SK-N-SH (cell line): ENCODE results near the gene TNNC1. TPM values are rescaled to one million over a fixed set of nuclear protein-coding genes. Genes with fewer than 3 reads are reported as not detected.

Experiments used
- CTCF ChIA-PET: fragments of 300-600, 350-600 bp; formaldehyde crosslinking; extraction: SDS; loops from one replicate; lab custom pipeline; 2021; lab: Yijun Ruan, JAX
- POLR2A ChIA-PET: fragments of 350-600 bp; sonication (Branson Sonifier 250); formaldehyde crosslinking; extraction: SDS; loops from one replicate; lab custom pipeline; 2020; ENCODE audit warnings: antibody characterized with exemption, inconsistent platforms; lab: Yijun Ruan, JAX
- DNase-seq: peaks from one replicate; pipeline ENCODE4 v3.0.0; 2012
- H2AFZ ChIP-seq: fragments of 200-600 bp; sonication (generic); 2 replicates; pipeline ENCODE4 v1.8.1; 2016; ENCODE audit warnings: antibody characterized with exemption, mild to moderate bottlenecking, low read depth
- H3F3A ChIP-seq: fragments of 200-600 bp; sonication (generic); replicated peaks from 2 replicates; pipeline ENCODE3; 2016; ENCODE audit warnings: antibody characterized with exemption, mild to moderate bottlenecking; ENCODE audit not compliant: insufficient read depth
- H3K27ac ChIP-seq, 2 experiments: fragments of 200-500 bp in 1 of 2; fragments of 200-600 bp in 1 of 2; sonication (Bioruptor generic) in 1 of 2; sonication (generic), shearing (Covaris generic) in 1 of 2; 2 replicates each; pipeline versions ENCODE4 v1.5.1 to v1.6.1; 2014 to 2016; ENCODE audit warnings: low read depth in 2 of 2, inconsistent platforms in 1 of 2, low read length in 1 of 2, mild to moderate bottlenecking in 1 of 2, mixed read lengths in 1 of 2
- H3K27me3 ChIP-seq: fragments of 200-600 bp; sonication (generic), shearing (Covaris generic); 2 replicates; pipeline ENCODE4 v1.6.1; 2016; ENCODE audit warnings: mixed run types; ENCODE audit not compliant: insufficient read depth
- H3K36me3 ChIP-seq, 2 experiments: fragments of 200-500 bp in 1 of 2; fragments of 200-600 bp in 1 of 2; sonication (Bioruptor generic) in 1 of 2; sonication (generic) in 1 of 2; replicated peaks in 1 of 2; 2 replicates each; pipeline versions ENCODE3 to v1.5.1; 2014 to 2016; ENCODE audit warnings: low read length in 1 of 2, mild to moderate bottlenecking in 1 of 2; ENCODE audit not compliant: insufficient read depth in 2 of 2, control insufficient read depth in 1 of 2
- H3K4me1 ChIP-seq, 2 experiments: fragments of 200-500 bp in 1 of 2; fragments of 200-600 bp in 1 of 2; sonication (Bioruptor generic) in 1 of 2; sonication (generic), shearing (Covaris generic) in 1 of 2; 2 replicates each; pipeline versions ENCODE4 v1.5.1 to v1.6.1; 2014 to 2016; ENCODE audit warnings: low read depth in 1 of 2, low read length in 1 of 2, mixed run types in 1 of 2; ENCODE audit not compliant: insufficient read depth in 2 of 2, control insufficient read depth in 1 of 2
- H3K4me2 ChIP-seq: fragments of 200-600 bp; sonication (generic), shearing (Covaris generic); 2 replicates; pipeline ENCODE4 v1.6.1; 2017; ENCODE audit warnings: mixed run types
- H3K4me3 ChIP-seq, 2 experiments: fragments of 200-500 bp in 1 of 2; fragments of 200-600 bp in 1 of 2; sonication (Bioruptor generic) in 1 of 2; sonication (generic), shearing (Covaris generic) in 1 of 2; 2 replicates each; pipeline versions ENCODE4 v1.5.1 to v1.8.1; 2014 to 2016; ENCODE audit warnings: low read depth in 2 of 2, inconsistent platforms in 1 of 2, low read length in 1 of 2, mild to moderate bottlenecking in 1 of 2, mixed read lengths in 1 of 2, moderate library complexity in 1 of 2
- H3K79me2 ChIP-seq: fragments of 200-600 bp; sonication (generic); 2 replicates; pipeline ENCODE4 v1.8.1; 2017; ENCODE audit warnings: mild to moderate bottlenecking; ENCODE audit not compliant: insufficient read depth
- H3K9ac ChIP-seq: fragments of 200-600 bp; sonication (generic); 2 replicates; pipeline ENCODE4 v1.6.1; 2017; ENCODE audit warnings: mixed run types
- H3K9me2 ChIP-seq: fragments of 200-600 bp; sonication (generic); 2 replicates; pipeline ENCODE4 v1.6.1; 2017; ENCODE audit warnings: mixed run types
- H3K9me3 ChIP-seq: fragments of 200-600 bp; sonication (generic); 2 replicates; pipeline ENCODE4 v1.6.1; 2017; ENCODE audit warnings: mixed run types, mild to moderate bottlenecking, moderate library complexity
- H4K20me1 ChIP-seq: fragments of 200-600 bp; sonication (generic); 2 replicates; pipeline ENCODE4 v1.6.1; 2017; ENCODE audit warnings: mild to moderate bottlenecking, mixed run types; ENCODE audit not compliant: insufficient read depth
- CHD2 ChIP-seq: fragments of 150-350 bp; IDR thresholded peaks from 2 replicates; pipeline ENCODE4 v1.6.1; 2018; ENCODE audit warnings: low read length; ENCODE audit not compliant: partially characterized antibody
- CTCF ChIP-seq: fragments of 200-600 bp; sonication (generic); IDR thresholded peaks from 2 replicates; pipeline ENCODE4 v1.6.1; 2017; ENCODE audit warnings: antibody characterized with exemption, mild to moderate bottlenecking, moderate library complexity
- ELF1 ChIP-seq: IDR thresholded peaks from 2 replicates; pipeline ENCODE4 v1.4.0; 2012
- EZH2phosphoT487 ChIP-seq: fragments of 200-600 bp; sonication (generic); IDR thresholded peaks from 2 replicates; pipeline ENCODE4 v1.6.1; 2017; ENCODE audit warnings: low read depth, mixed run types, mild to moderate bottlenecking, antibody characterized with exemption, moderate library complexity, borderline replicate concordance
- FOSL2 ChIP-seq: IDR thresholded peaks from 2 replicates; pipeline ENCODE4 v1.4.0; 2012; ENCODE audit warnings: low read depth, mild to moderate bottlenecking, moderate library complexity, borderline replicate concordance
- FOXM1 ChIP-seq: IDR thresholded peaks from 2 replicates; pipeline ENCODE4 v1.4.0; 2012; ENCODE audit warnings: low read depth, mild to moderate bottlenecking
- GATA2 ChIP-seq: sonication (generic); formaldehyde crosslinking; IDR thresholded peaks from 2 replicates; pipeline ENCODE4 v1.5.0; 2020; ENCODE audit warnings: mild to moderate bottlenecking, missing genetic modification reagents
- JUND ChIP-seq: IDR thresholded peaks from 2 replicates; pipeline ENCODE4 v1.4.0; 2012
- MAX ChIP-seq: IDR thresholded peaks from 2 replicates; pipeline ENCODE4 v1.4.0; 2012; ENCODE audit warnings: low read depth
- MEF2A ChIP-seq: IDR thresholded peaks from 2 replicates; pipeline ENCODE4 v1.4.0; 2012; ENCODE audit warnings: low read depth, borderline replicate concordance
- NRF1 ChIP-seq: IDR thresholded peaks from 2 replicates; pipeline ENCODE4 v1.6.1; 2012; ENCODE audit warnings: low read depth, mild to moderate bottlenecking, low read length
- POLR2AphosphoS5 ChIP-seq: IDR thresholded peaks from 2 replicates; pipeline ENCODE4 v1.6.1; 2012; ENCODE audit warnings: low read depth, low read length
- RCOR1 ChIP-seq: fragments of 150-350 bp; IDR thresholded peaks from 2 replicates; pipeline ENCODE4 v1.6.1; 2017; ENCODE audit warnings: antibody characterized with exemption, low read length
- RFX5 ChIP-seq: IDR thresholded peaks from 2 replicates; pipeline ENCODE4 v1.6.1; 2012; ENCODE audit warnings: mild to moderate bottlenecking, improper control_type of control experiment, low read length
- RXRA ChIP-seq: IDR thresholded peaks from 2 replicates; pipeline ENCODE4 v1.4.0; 2012; ENCODE audit warnings: low read depth, mild to moderate bottlenecking, borderline replicate concordance
- SIN3A ChIP-seq: IDR thresholded peaks from 2 replicates; pipeline ENCODE4 v1.6.1; 2012; ENCODE audit warnings: low read depth, mild to moderate bottlenecking, low read length, moderate library complexity, borderline replicate concordance
- SMC3 ChIP-seq: IDR thresholded peaks from 2 replicates; pipeline ENCODE4 v1.6.1; 2012; ENCODE audit warnings: low read depth, low read length, improper control_type of control experiment
- TAF1 ChIP-seq: IDR thresholded peaks from 2 replicates; pipeline ENCODE4 v1.6.1; 2012; ENCODE audit warnings: low read depth, mild to moderate bottlenecking, low read length, moderate library complexity, borderline replicate concordance
- TCF12 ChIP-seq: IDR thresholded peaks from 2 replicates; pipeline ENCODE4 v1.4.0; 2012
- USF1 ChIP-seq: IDR thresholded peaks from 2 replicates; pipeline ENCODE4 v1.4.0; 2012; ENCODE audit warnings: low read depth, borderline replicate concordance
- USF2 ChIP-seq: fragments of 150-350 bp; IDR thresholded peaks from 2 replicates; pipeline ENCODE4 v1.6.1; 2017; ENCODE audit warnings: antibody characterized with exemption, low read length, low read depth, borderline replicate concordance
- YY1 ChIP-seq: IDR thresholded peaks from 2 replicates; pipeline ENCODE4 v1.4.0; 2012; ENCODE audit warnings: low read depth, mild to moderate bottlenecking
- ZBTB33 ChIP-seq: IDR thresholded peaks from 2 replicates; pipeline ENCODE4 v1.4.0; 2012; ENCODE audit warnings: low read depth, borderline replicate concordance
- WGBS: methylation state at CpG from one replicate; pipeline ENCODE4 v1.1.6; 2017; ENCODE audit warnings: low lambda C conversion rate; 5-methylcytosine and 5-hydroxymethylcytosine counted together
- polyA plus RNA-seq, 3 experiments: library from polyadenylated mRNA; depleted of rRNA; stranded (reverse); fragments of >200 nt; gene quantifications; 2 replicates each; pipeline ENCODE4 v1.2.3, GENCODE V29; 2012

TNNC1 gene
- polyA plus RNA-seq, 1 of the 3 experiments (the other 2 are of a cell fraction), result 2.6 TPM

- H3K9ac ChIP-seq, result no peak overlapping the region
- TF ChIP-seq SMC3, result no peak
- no peak for TF ChIP-seq USF1
- TF ChIP-seq CTCF, result no peak
- no peak for TF ChIP-seq ELF1
- TF ChIP-seq RCOR1, result no peak
- TF ChIP-seq EZH2phosphoT487, result no peak
- TF ChIP-seq TCF12, result no peak
- no peak for TF ChIP-seq USF2
- TF ChIP-seq FOXM1, result no peak
- no peak overlapping the region for H3K27ac ChIP-seq
- H2AFZ ChIP-seq, result no peak overlapping the region
- WGBS, result 93% methylated on average over 4 of the region's 11 CpGs
- no peaks in the 10 kb centered on the region for H3K9me2 ChIP-seq
- ChIA-PET POLR2A (no interaction called here), CTCF (interaction anchor here (0.6 to 2.0 kb wide), 4 partner anchors 22 to 72 kb away, joined by 3 to 6 read pairs (median 5); no protein-coding TSS in a partner anchor)
- H3K9me3 ChIP-seq, result no peaks in the 10 kb centered on the region
- DNase-seq, result no peak
- peaks cover 1% of the 10 kb centered on the region for H3F3A ChIP-seq
- H3K36me3 ChIP-seq, result peaks cover 32 to 72% of the 10 kb centered on the region in 2 experiments
- H3K27me3 ChIP-seq, result no peaks in the 10 kb centered on the region
- no peak overlapping the region for H3K4me2 ChIP-seq
- H3K4me3 ChIP-seq, result no peak overlapping the region
- H3K4me1 ChIP-seq, result peaks cover 0 to 22% of the 10 kb centered on the region in 2 experiments; a peak in 2 of 4 replicates
- H4K20me1 ChIP-seq, result no peaks in the 10 kb centered on the region
- peaks cover 32% of the 10 kb centered on the region for H3K79me2 ChIP-seq
Measured at GRCh38 chr3:52406231-52406661, 47.6 kb downstream of the TNNC1 start.

GRCh38 chr3:52405601-52406110, 48.2 kb downstream of the TNNC1 start:
- 94% methylated on average over 2 of the region's 4 CpGs for WGBS
- TF ChIP-seq RFX5 (no peak), MAX (no peak), ZBTB33 (no peak), MEF2A (no peak), CHD2 (no peak), NRF1 (no peak), TAF1 (no peak), SIN3A (no peak), TCF12 (no peak), JUND (no peak), RXRA (no peak), YY1 (no peak), FOSL2 (no peak), FOXM1 (no peak), GATA2 (no peak), POLR2AphosphoS5 (no peak)

More at GRCh38 chr3:52405601-52406110, 48.2 kb downstream of the TNNC1 start:
- Histone ChIP-seq H3K4me2 (no peak overlapping the region), H3K9me2 (no peaks in the 10 kb centered on the region), H3F3A (no peaks in the 10 kb centered on the region), H3K27ac (no peak overlapping the region), H3K9me3 (no peaks in the 10 kb centered on the region), H3K4me1 (peaks cover 0 to 17% of the 10 kb centered on the region in 2 experiments; a peak in 2 of 4 replicates), H2AFZ (no peak overlapping the region), H3K4me3 (no peak overlapping the region), H3K79me2 (peaks cover 27% of the 10 kb centered on the region), H4K20me1 (no peaks in the 10 kb centered on the region), H3K9ac (no peak overlapping the region), H3K36me3 (peaks cover 32 to 78% of the 10 kb centered on the region in 2 experiments), H3K27me3 (no peaks in the 10 kb centered on the region)
- ChIA-PET POLR2A (no interaction called here), CTCF (interaction anchor here (1.3 to 2.0 kb wide), 4 partner anchors 23 to 42 kb away, joined by 3 to 6 read pairs (median 5); no protein-coding TSS in a partner anchor)
- peak; percentile 8 for DNase-seq
